WTC11 (cell line): ENCODE results near the gene PSMB2. TPM values are rescaled to one million over a fixed set of nuclear protein-coding genes. Genes with fewer than 3 reads are reported as not detected.

ENCODE experiments used
- ATAC-seq: fragments of 200-7000 bp; cut with Tn5 transposase; 2 replicates; pipeline ENCODE4 v1.10.0; 2021; ENCODE audit warnings: mild to moderate bottlenecking, moderate library complexity
- CTCF ChIA-PET: fragments of 300-600 bp; sonication (Branson Sonifier 250); formaldehyde crosslinking; loops from one replicate; lab custom pipeline; 2021; ENCODE audit warnings: antibody characterized with exemption; lab: Charles Lee
- POLR2A ChIA-PET: fragments of 350-600 bp; sonication (Branson Sonifier 250); formaldehyde crosslinking; loops from one replicate; lab custom pipeline; 2021; ENCODE audit warnings: antibody characterized with exemption; lab: Charles Lee
- DNase-seq: peaks from one replicate; pipeline ENCODE4 v3.0.0; 2021; ENCODE audit warnings: low spot score
- H3K27ac Mint-ChIP-seq: 2 replicates; pipeline ENCODE4 v1.8.0; 2021; ENCODE audit warnings: mixed read lengths
- H3K27me3 Mint-ChIP-seq: 2 replicates; pipeline ENCODE4 v1.8.0; 2021; ENCODE audit warnings: low read depth, mild to moderate bottlenecking, moderate library complexity, mixed read lengths
- H3K36me3 Mint-ChIP-seq: 2 replicates; pipeline ENCODE4 v1.8.0; 2021; ENCODE audit warnings: mixed read lengths
- H3K4me1 Mint-ChIP-seq: 2 replicates; pipeline ENCODE4 v1.8.0; 2022; ENCODE audit warnings: mixed read lengths
- H3K4me3 Mint-ChIP-seq: 2 replicates; pipeline ENCODE4 v1.8.0; 2021; ENCODE audit warnings: mild to moderate bottlenecking, moderate library complexity, mixed read lengths
- H3K9me3 Mint-ChIP-seq: 2 replicates; pipeline ENCODE4 v1.8.0; 2021; ENCODE audit warnings: mixed read lengths
- ATF1 ChIP-seq: sonication (generic); formaldehyde crosslinking; IDR thresholded peaks from 2 replicates; pipeline ENCODE4 v1.8.1; 2023; ENCODE audit warnings: mild to moderate bottlenecking, moderate library complexity, missing genetic modification reagents
- CBFB ChIP-seq: sonication (generic); formaldehyde crosslinking; IDR thresholded peaks from 2 replicates; pipeline ENCODE4 v1.8.1; 2022; ENCODE audit warnings: mild to moderate bottlenecking, low read depth, missing genetic modification reagents
- CREB1 ChIP-seq: sonication (generic); formaldehyde crosslinking; IDR thresholded peaks from 2 replicates; pipeline ENCODE4 v1.8.0; 2023; ENCODE audit warnings: mild to moderate bottlenecking, missing genetic modification reagents
- FOXJ3 ChIP-seq: sonication (generic); formaldehyde crosslinking; IDR thresholded peaks from 2 replicates; pipeline ENCODE4 v1.9.0; 2021; ENCODE audit warnings: missing genetic modification reagents, mild to moderate bottlenecking, borderline replicate concordance
- GABPB1 ChIP-seq: sonication (generic); formaldehyde crosslinking; IDR thresholded peaks from 2 replicates; pipeline ENCODE4 v1.8.1; 2023; ENCODE audit warnings: mild to moderate bottlenecking, missing genetic modification reagents
- GRHL2 ChIP-seq: fragments of 250-450 bp; sonication (Bioruptor Pico); IDR thresholded peaks from 2 replicates; pipeline ENCODE4 v1.8.0; 2022; ENCODE audit warnings: mild to moderate bottlenecking, moderate library complexity; ENCODE audit not compliant: insufficient replicate concordance, severe bottlenecking
- JUN ChIP-seq: sonication (generic); formaldehyde crosslinking; IDR thresholded peaks from 2 replicates; pipeline ENCODE4 v1.8.0; 2023; ENCODE audit warnings: mild to moderate bottlenecking, missing genetic modification reagents
- NFATC4 ChIP-seq: fragments of 250-450 bp; sonication (Bioruptor Pico); IDR thresholded peaks from 2 replicates; pipeline ENCODE4 v1.9.0; 2021; ENCODE audit warnings: mild to moderate bottlenecking
- NFYB ChIP-seq: sonication (generic); formaldehyde crosslinking; conservative IDR thresholded peaks from 2 replicates; pipeline ENCODE4 v1.8.0; 2022; ENCODE audit warnings: low read depth, missing genetic modification reagents
- RORB ChIP-seq: fragments of 250-450 bp; sonication (Bioruptor Pico); IDR thresholded peaks from 2 replicates; pipeline ENCODE4 v1.9.0; 2021; ENCODE audit warnings: mild to moderate bottlenecking
- SP1 ChIP-seq: sonication (generic); formaldehyde crosslinking; conservative IDR thresholded peaks from 2 replicates; pipeline ENCODE4 v1.8.1; 2022; ENCODE audit warnings: missing genetic modification reagents
- ZBTB21 ChIP-seq: sonication (generic); formaldehyde crosslinking; IDR thresholded peaks from 2 replicates; pipeline ENCODE4 v1.8.1; 2023; ENCODE audit warnings: mild to moderate bottlenecking, missing genetic modification reagents, borderline replicate concordance
- ZNF121 ChIP-seq: sonication (generic); formaldehyde crosslinking; IDR thresholded peaks from 2 replicates; pipeline ENCODE4 v1.8.0; 2023; ENCODE audit warnings: missing genetic modification reagents
- ZNF263 ChIP-seq: sonication (generic); formaldehyde crosslinking; IDR thresholded peaks from 2 replicates; pipeline ENCODE4 v1.8.1; 2022; ENCODE audit warnings: low read depth, mild to moderate bottlenecking, moderate library complexity, missing genetic modification reagents
- total RNA-seq: library from RNA; stranded (reverse); gene quantifications from 3 replicates; pipeline ENCODE4 v1.2.3, GENCODE V29; 2021
- TF ChIP-seq, protein P1 (sequence below): sonication (generic); formaldehyde crosslinking; IDR thresholded peaks from 2 replicates; pipeline ENCODE4 v1.8.1; 2023; ENCODE audit warnings: mild to moderate bottlenecking, missing genetic modification reagents, borderline replicate concordance
- TF ChIP-seq, protein P2 (sequence below): fragments of 250-450 bp; sonication (Bioruptor Pico); IDR thresholded peaks from 2 replicates; pipeline ENCODE4 v1.8.0; 2021; ENCODE audit warnings: mild to moderate bottlenecking
- TF ChIP-seq, protein P3 (sequence below): sonication (generic); formaldehyde crosslinking; IDR thresholded peaks from 2 replicates; pipeline ENCODE4 v1.8.1; 2022; ENCODE audit warnings: low read depth, mild to moderate bottlenecking, moderate library complexity, missing genetic modification reagents, borderline replicate concordance
- TF ChIP-seq, protein P4 (sequence below): sonication (generic); formaldehyde crosslinking; IDR thresholded peaks from 2 replicates; pipeline ENCODE4 v1.8.1; 2023; ENCODE audit warnings: mild to moderate bottlenecking, missing genetic modification reagents
- TF ChIP-seq, protein P5 (sequence below): fragments of 250-450 bp; sonication (Bioruptor Pico); IDR thresholded peaks from 2 replicates; pipeline ENCODE4 v2.1.2; 2022; ENCODE audit warnings: mild to moderate bottlenecking, moderate library complexity
- TF ChIP-seq, protein P6 (sequence below): sonication (generic); formaldehyde crosslinking; IDR thresholded peaks from 2 replicates; pipeline ENCODE4 v1.8.0; 2023; ENCODE audit warnings: missing genetic modification reagents
- TF ChIP-seq, protein P7 (sequence below): sonication (generic); formaldehyde crosslinking; IDR thresholded peaks from 2 replicates; pipeline ENCODE4 v1.8.1; 2022; ENCODE audit warnings: missing genetic modification reagents, borderline replicate concordance

PSMB2 gene
- total RNA-seq, 1 experiment from 2014 or later = 76.7 TPM

DNA sequence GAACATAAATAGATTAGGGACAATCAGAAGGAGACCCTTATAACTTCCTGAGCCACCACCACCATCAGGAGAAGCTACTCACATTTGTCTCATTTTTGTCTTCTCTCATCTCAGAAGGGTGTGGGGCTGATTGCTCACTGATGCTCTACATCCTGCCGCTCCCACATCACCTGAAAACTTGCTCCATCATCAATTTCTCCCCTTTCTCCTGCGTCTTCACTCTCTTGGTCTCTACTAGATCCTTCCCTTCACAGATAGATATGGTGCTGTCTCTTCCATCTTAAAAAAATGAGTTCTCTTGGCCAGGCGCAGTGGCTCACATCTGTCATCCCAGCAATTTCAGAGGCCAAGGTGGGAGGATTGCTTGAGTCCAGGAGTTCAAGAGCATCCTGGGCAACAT is 38.9 kb upstream of the PSMB2 start:
- no peak overlapping the region for H3K4me3 Mint-ChIP-seq
- no peaks in the 10 kb centered on the region for H3K4me1 Mint-ChIP-seq
- ATAC-seq (no peak), DNase-seq (no peak)
- H3K27me3 Mint-ChIP-seq = peaks cover 3% of the 10 kb centered on the region; the same call in 1 of the 2 replicates
- no peaks in the 10 kb centered on the region for H3K9me3 Mint-ChIP-seq
- TF ChIP-seq ATF1 (no peak), GRHL2 (no peak), GABPB1 (no peak), JUN (no peak), FOXJ3 (CRISPR knock-in tag) (no peak), SP1 (CRISPR knock-in tag) (no peak), ZNF121 (CRISPR knock-in tag) (no peak)
- TF ChIP-seq, protein P1, sequence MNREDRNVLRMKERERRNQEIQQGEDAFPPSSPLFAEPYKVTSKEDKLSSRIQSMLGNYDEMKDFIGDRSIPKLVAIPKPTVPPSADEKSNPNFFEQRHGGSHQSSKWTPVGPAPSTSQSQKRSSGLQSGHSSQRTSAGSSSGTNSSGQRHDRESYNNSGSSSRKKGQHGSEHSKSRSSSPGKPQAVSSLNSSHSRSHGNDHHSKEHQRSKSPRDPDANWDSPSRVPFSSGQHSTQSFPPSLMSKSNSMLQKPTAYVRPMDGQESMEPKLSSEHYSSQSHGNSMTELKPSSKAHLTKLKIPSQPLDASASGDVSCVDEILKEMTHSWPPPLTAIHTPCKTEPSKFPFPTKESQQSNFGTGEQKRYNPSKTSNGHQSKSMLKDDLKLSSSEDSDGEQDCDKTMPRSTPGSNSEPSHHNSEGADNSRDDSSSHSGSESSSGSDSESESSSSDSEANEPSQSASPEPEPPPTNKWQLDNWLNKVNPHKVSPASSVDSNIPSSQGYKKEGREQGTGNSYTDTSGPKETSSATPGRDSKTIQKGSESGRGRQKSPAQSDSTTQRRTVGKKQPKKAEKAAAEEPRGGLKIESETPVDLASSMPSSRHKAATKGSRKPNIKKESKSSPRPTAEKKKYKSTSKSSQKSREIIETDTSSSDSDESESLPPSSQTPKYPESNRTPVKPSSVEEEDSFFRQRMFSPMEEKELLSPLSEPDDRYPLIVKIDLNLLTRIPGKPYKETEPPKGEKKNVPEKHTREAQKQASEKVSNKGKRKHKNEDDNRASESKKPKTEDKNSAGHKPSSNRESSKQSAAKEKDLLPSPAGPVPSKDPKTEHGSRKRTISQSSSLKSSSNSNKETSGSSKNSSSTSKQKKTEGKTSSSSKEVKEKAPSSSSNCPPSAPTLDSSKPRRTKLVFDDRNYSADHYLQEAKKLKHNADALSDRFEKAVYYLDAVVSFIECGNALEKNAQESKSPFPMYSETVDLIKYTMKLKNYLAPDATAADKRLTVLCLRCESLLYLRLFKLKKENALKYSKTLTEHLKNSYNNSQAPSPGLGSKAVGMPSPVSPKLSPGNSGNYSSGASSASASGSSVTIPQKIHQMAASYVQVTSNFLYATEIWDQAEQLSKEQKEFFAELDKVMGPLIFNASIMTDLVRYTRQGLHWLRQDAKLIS (CRISPR knock-in tag) = no peak
- TF ChIP-seq, protein P2, sequence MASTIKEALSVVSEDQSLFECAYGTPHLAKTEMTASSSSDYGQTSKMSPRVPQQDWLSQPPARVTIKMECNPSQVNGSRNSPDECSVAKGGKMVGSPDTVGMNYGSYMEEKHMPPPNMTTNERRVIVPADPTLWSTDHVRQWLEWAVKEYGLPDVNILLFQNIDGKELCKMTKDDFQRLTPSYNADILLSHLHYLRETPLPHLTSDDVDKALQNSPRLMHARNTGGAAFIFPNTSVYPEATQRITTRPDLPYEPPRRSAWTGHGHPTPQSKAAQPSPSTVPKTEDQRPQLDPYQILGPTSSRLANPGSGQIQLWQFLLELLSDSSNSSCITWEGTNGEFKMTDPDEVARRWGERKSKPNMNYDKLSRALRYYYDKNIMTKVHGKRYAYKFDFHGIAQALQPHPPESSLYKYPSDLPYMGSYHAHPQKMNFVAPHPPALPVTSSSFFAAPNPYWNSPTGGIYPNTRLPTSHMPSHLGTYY (CRISPR knock-in tag) = no peak
- TF ChIP-seq, protein P3, sequence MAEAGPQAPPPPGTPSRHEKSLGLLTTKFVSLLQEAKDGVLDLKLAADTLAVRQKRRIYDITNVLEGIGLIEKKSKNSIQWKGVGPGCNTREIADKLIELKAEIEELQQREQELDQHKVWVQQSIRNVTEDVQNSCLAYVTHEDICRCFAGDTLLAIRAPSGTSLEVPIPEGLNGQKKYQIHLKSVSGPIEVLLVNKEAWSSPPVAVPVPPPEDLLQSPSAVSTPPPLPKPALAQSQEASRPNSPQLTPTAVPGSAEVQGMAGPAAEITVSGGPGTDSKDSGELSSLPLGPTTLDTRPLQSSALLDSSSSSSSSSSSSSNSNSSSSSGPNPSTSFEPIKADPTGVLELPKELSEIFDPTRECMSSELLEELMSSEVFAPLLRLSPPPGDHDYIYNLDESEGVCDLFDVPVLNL (CRISPR knock-in tag) = no peak
- TF ChIP-seq, protein P4, sequence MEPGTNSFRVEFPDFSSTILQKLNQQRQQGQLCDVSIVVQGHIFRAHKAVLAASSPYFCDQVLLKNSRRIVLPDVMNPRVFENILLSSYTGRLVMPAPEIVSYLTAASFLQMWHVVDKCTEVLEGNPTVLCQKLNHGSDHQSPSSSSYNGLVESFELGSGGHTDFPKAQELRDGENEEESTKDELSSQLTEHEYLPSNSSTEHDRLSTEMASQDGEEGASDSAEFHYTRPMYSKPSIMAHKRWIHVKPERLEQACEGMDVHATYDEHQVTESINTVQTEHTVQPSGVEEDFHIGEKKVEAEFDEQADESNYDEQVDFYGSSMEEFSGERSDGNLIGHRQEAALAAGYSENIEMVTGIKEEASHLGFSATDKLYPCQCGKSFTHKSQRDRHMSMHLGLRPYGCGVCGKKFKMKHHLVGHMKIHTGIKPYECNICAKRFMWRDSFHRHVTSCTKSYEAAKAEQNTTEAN = no peak
- ChIA-PET POLR2A (interaction anchor here (0.7 kb wide), 2 partner anchors 11 to 40 kb away, joined by 3 read pairs; no protein-coding TSS in a partner anchor), CTCF (interaction anchor here (3.4 kb wide), 1 partner anchor 35 kb away, joined by 16 read pairs; no protein-coding TSS in a partner anchor)
- H3K27ac Mint-ChIP-seq = no peak overlapping the region
- H3K36me3 Mint-ChIP-seq = no peaks in the 10 kb centered on the region

DNA sequence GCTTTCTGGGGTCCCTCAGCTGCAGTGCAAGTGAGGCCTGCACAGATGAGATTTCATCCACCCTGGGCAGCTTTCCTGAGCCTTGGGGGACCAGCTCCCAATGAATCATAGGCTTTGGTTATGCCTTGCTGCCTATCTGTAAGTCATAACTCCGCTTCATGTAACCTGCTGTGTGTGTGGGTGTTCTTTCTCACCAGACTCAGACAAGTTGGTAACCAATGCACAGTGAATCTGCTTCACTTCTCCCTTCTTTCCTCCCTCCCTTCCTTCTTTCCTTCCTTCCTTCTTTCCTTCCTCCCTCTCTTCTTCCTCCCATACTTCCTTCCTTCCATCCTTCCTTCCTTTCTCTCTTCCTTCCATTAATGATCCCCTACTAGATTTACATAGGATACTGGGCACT is 34.4 kb upstream of the PSMB2 start:
- Mint-ChIP-seq H3K27ac (no peak overlapping the region), H3K27me3 (peaks cover 8% of the 10 kb centered on the region), H3K4me1 (no peaks in the 10 kb centered on the region), H3K36me3 (no peaks in the 10 kb centered on the region), H3K4me3 (no peak overlapping the region), H3K9me3 (no peaks in the 10 kb centered on the region)
- ATAC-seq (no peak), DNase-seq (no peak)
- ChIA-PET CTCF (interaction anchor here (0.6 kb wide), 1 partner anchor 51 kb away, joined by 3 read pairs; no protein-coding TSS in a partner anchor), POLR2A (no interaction called here)
- TF ChIP-seq, protein P4 = no peak
- TF ChIP-seq CBFB (CRISPR knock-in tag) = no peak
- TF ChIP-seq, protein P5, sequence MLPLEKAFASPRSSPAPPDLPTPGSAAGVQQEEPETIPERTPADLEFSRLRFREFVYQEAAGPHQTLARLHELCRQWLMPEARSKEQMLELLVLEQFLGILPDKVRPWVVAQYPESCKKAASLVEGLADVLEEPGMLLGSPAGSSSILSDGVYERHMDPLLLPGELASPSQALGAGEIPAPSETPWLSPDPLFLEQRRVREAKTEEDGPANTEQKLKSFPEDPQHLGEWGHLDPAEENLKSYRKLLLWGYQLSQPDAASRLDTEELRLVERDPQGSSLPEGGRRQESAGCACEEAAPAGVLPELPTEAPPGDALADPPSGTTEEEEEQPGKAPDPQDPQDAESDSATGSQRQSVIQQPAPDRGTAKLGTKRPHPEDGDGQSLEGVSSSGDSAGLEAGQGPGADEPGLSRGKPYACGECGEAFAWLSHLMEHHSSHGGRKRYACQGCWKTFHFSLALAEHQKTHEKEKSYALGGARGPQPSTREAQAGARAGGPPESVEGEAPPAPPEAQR (CRISPR knock-in tag) = no peak
- no peak for TF ChIP-seq ZNF263 (CRISPR knock-in tag)
- TF ChIP-seq, protein P6, sequence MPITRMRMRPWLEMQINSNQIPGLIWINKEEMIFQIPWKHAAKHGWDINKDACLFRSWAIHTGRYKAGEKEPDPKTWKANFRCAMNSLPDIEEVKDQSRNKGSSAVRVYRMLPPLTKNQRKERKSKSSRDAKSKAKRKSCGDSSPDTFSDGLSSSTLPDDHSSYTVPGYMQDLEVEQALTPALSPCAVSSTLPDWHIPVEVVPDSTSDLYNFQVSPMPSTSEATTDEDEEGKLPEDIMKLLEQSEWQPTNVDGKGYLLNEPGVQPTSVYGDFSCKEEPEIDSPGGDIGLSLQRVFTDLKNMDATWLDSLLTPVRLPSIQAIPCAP = no peak
- TF ChIP-seq NFATC4 (CRISPR knock-in tag) = no peak
- TF ChIP-seq NFYB (CRISPR knock-in tag) = no peak
- TF ChIP-seq CREB1 = no peak
- TF ChIP-seq, protein P7, sequence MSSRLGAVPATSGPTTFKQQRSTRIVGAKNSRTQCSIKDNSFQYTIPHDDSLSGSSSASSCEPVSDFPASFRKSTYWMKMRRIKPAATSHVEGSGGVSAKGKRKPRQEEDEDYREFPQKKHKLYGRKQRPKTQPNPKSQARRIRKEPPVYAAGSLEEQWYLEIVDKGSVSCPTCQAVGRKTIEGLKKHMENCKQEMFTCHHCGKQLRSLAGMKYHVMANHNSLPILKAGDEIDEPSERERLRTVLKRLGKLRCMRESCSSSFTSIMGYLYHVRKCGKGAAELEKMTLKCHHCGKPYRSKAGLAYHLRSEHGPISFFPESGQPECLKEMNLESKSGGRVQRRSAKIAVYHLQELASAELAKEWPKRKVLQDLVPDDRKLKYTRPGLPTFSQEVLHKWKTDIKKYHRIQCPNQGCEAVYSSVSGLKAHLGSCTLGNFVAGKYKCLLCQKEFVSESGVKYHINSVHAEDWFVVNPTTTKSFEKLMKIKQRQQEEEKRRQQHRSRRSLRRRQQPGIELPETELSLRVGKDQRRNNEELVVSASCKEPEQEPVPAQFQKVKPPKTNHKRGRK (CRISPR knock-in tag) = no peak
- TF ChIP-seq RORB (CRISPR knock-in tag) = no peak
- TF ChIP-seq ZBTB21 (CRISPR knock-in tag) = no peak
